NCI-H2196 (cell line): ENCODE data around the gene TNS1.
"Not testable (repeated sequence)": the region's sequence is repeated elsewhere in the genome, so short reads cannot be mapped to it uniquely, and the experiment has no call there.

Source experiments
- DNase-seq: peaks from one replicate; lab custom pipeline; 2025; ENCODE audit not compliant: unreplicated experiment; lab: John Stamatoyannopoulos, UW

Gene TNS1

GRCh38 chr2:217820904-217821303, 181.9 kb downstream of the TNS1 start:
- no peak for DNase-seq

DNA sequence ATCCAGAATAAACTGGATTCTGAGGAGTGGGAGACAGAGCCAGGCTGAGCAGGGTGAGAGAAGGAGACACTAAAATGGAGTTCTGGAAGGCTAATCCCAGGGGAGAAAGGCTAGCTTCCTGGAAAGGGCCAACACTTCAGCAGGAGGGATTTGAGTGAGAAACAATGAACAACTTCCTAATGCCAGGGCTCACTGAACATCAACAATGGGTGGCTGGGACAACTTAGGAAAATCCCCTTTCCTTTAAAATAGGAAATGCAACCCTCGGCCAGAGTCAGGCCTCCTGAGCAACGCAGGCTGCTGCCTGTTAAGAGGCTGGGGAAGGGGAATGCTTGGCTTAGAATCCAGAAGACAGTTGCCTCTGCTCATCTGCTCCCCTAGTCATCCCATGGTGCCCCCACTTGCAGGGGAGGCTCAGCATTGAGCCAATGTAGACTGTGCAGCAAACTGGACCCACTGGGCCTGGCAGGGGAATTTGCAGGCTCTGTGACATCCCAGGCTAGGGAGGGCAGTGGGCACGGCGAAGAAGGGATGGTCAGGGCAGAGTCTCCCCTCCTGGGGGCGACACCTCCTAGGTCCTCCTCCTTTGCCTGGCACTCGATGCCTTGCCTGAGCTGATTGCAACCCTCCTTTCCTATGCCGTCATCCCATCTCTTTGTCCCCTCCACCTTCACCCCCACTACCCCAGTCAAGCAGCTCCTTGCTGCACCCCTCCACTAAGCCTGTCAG, 182.5 kb downstream of the TNS1 start:
- DNase-seq, result no peak

- no peak for DNase-seq
Observed at GRCh38 chr2:217818293-217818850, 184.4 kb downstream of the TNS1 start.

DNA sequence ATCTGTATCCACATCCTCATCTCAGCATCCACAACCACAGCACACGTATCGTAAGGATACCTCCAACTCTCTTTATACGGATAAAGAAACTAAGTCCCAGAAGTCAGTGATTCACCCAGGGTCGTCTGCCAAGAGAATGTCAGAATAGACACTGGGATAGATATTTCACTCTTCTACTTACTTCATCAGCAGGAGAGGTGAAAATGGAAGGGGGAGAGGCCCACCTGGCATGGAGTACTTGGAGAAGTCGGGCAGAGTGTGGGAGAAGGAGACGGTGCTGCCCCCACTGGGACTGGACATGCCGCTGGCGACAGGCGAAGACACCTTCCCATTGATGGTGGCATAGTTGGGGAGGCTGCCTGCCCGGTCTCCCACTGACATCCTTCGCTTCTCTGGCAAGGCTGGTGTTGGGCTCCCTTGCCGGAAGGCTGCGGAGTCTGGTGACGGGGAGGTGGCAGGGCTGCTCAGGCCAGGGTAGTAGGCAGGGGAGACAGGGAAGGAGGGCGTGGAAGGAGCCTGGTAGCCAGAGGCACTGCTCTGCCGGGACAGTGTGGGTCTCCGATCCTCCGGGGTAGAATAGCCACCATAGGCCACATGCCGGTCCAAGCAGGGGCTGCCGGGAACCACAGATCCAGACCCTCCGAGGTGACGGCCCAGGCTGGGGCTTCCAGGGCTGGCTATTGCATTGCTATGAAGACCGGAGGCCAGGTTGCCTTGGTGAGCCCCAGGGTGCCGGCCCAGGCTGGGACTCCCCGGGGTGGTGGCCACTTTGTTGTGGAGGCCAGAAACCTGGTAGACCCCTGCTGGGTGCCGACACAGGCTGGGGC, 185.1 kb downstream of the TNS1 start:
- DNase-seq, result no peak

DNA sequence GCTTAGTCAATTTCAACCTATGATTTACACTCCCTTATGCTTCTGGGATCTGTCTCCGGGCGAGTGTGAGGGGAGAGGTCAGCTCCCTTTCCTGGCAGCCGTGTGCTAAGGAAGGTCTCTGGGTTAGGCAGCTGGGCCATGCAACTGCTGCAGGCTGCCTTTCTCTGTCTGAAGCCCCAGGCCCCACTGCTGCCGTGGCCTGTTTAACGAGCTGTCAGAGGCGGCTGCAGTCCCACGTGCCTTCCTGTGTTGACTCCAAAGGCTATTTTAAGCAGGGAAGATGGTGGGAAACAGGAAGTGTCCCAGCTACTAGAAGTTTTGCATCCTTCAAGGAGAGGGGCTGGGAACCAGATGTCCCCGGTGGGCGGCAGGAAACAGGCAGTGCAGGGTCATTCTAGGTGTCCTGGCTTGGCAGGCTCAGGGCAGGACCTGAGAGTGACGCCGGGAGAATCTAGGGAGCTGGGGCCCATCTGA, 186.4 kb downstream of the TNS1 start:
- DNase-seq, result no peak

DNA sequence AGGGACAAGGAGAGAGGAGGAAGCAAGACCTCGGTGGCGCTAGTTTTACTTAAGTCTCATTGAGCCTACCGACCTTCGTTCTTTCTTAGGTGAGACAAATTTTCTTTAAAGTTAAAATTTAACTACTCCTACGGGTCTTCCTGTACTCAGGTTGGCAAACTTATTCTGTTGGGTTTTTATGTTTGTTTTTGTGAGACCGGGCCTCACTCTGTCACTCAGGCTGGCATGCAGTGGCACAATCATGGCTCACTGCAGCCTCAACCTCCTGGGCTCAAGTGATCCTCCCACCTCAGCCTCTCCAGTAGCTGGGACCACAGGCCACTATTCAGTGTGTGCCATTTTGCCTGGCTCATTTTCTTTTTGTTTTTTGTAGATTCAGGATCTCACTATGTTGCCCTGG, 189.0 kb downstream of the TNS1 start:
- no peak for DNase-seq

- no peak for DNase-seq
Observed at GRCh38 chr2:217812170-217812569, 190.6 kb downstream of the TNS1 start.

DNA sequence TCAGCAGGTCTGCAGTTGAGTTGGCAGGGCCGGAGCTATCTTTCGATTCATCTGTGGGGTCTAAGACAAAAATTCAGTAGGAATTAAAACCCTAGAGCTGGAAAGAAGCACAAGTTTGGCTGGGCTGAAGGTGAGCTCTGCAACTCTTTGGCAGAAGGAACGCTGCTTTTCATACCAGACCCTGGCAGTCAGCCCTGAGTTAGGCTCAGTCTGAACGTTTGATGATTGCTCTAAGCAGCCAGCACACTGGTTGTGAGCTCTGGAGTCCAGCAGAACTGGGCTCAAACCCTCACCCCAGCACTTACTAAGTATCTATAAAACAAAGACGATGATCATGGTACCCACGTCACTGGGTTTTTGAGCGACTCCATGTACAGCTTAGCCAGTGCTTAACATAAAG, 192.5 kb downstream of the TNS1 start:
- no peak for DNase-seq

GRCh38 chr2:217809736-217810135, 193.1 kb downstream of the TNS1 start:
- DNase-seq, result no peak

DNA sequence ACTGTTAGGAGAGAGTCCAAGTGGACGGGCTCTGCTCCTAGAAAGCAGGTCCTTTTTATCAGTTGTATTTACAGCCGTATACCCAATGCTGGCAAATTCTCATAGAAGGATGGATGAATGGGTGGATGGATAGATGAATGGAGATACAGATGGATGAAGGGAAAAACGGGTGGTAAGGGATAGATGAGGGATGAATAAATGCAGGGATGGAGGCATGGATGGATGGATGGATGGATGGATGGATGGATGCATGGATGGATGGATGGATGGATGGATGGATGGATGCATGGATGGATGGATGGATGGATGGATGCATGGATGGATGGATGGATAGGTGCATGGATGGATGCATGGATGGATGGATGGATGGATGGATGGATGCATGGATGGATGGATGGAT, 193.8 kb downstream of the TNS1 start:
- DNase-seq, result not testable (repeated sequence)

GRCh38 chr2:217808326-217808725, 194.5 kb downstream of the TNS1 start:
- DNase-seq, result no peak

DNA sequence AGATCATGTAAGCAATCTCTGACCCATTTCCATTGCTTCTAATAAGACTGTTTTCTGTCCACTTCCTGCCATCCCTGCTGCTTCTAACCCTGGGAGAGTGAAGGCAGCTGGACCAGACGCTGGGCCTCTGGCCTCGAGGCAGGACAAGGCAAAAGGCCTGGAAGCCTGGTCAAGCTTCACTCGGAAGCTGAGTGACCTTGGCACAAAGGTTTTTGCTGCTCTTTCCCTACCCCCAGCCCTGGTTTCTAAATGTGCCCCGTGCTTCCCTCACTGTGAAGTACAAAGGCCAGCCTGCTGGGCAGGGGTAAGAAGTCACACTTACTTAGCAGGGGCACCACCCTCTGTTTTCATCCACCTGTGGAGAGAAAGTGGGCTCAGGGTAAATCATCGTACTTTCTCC, 195.0 kb downstream of the TNS1 start:
- DNase-seq, result no peak

GRCh38 chr2:217807025-217807424, 195.8 kb downstream of the TNS1 start:
- no peak for DNase-seq

GRCh38 chr2:217806482-217806765, 196.4 kb downstream of the TNS1 start:
- no peak for DNase-seq

GRCh38 chr2:217805668-217806481, 196.9 kb downstream of the TNS1 start:
- DNase-seq, result no peak

DNA sequence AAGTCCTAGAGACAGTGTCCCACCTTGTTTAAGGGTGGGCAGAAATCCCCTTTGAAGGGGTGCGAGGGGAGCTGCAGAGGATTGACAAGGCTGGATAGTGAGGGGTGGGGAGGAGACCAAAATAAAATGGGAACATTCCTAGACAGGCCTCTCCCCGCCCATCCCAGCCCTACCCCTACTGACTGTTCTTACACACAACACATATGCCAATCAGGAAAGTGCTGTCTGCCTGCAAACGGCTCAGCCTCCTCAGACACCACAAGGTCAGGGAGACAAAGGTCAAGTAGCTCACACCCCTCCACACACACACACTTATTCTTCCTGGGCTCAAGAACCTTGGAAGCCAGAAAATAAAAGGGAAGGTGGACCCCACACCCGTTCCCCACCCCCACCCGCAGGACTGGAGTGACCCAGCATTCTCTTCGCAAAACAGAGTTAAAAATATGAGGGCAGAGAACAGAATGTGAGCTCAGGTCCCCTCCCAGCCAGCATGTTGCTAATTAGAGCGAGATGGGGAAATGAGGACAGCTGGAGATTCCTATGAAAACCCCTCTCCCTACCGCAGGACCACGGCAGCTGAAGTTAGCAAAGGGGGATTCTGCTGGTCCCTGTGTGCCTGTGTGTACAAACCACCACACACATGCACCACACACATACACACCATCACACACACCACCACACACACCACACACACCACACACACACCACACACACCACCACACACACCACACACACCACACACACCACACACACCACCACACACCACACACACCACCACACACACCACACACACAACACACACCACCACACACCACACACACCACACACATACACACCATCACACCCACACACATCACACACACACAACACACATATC, 197.8 kb downstream of the TNS1 start:
- DNase-seq, result no peak

GRCh38 chr2:217804338-217804737, 198.5 kb downstream of the TNS1 start:
- DNase-seq, result no peak

GRCh38 chr2:217803653-217803960, 199.2 kb downstream of the TNS1 start:
- no peak for DNase-seq

DNA sequence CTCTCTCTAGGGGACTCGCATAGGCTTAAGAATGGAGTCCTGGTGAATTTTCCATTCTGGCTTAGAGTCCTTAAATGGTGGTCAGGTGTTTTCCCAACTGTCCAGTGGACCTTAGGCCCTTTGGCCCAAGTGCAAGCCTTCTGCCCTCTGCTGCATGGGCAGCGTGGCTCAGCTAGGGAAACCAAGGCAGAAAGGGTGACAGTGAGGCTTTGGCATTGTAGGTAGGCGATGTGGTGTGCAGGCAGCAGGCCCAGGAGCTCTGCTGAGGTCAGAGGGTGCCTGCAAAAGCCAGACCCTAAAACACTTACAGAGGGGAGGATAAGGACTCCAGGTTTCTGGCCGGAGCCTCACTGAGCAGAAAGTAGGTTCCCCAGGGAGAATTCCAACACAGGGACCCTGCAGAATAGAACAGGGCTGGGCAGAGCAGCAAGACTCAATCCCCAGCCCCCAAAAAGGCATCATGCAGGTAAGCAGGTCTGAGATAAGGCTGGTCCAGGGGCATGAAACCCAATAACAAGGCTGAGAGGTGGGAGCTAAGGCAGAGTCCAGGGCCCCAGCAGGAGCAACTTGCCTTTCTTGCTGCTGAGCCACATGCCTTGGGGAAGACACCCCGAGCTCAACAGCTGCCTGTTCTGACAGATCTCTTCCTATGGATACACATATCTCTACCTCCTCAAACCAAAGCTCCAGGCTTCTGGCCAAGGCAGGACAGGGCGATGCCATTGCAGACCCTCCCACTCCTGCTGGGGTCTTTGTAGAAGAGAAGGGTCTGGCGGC, 199.7 kb downstream of the TNS1 start:
- no peak for DNase-seq

- no peak for DNase-seq
Observed at GRCh38 chr2:217802266-217802665, 200.5 kb downstream of the TNS1 start.
